GM18498 (cell line): Measurements from ENCODE around the gene BCKDHA.

Experiments
- ATAC-seq: cut with Tn5 transposase; IDR thresholded peaks from one replicate; pipeline ENCODE4 v1.9.1; 2021; ENCODE audit warnings: mild to moderate bottlenecking, moderate library complexity; ENCODE audit not compliant: unreplicated experiment

BCKDHA gene

GRCh38 chr19:41397086-41398049, at the start of gene BCKDHA, which contains the start of gene EXOSC5:
Gene BCKDHA, plus strand, starts transcription at chr19:41397818. Its CDS starts 10 bp downstream, at chr19:41397828.
Gene EXOSC5, minus strand, starts transcription at chr19:41397359. Its CDS starts 31 bp downstream, at chr19:41397328.
- ATAC-seq, result peak; percentile 91

GRCh38 chr19:41350735-41351338, 46.8 kb upstream of the BCKDHA start:
- ATAC-seq, result peak; percentile 2

- peak; percentile 48 for ATAC-seq
These were observed 46.0 kb upstream of the BCKDHA start for GRCh38 chr19:41351339-41352245.

DNA sequence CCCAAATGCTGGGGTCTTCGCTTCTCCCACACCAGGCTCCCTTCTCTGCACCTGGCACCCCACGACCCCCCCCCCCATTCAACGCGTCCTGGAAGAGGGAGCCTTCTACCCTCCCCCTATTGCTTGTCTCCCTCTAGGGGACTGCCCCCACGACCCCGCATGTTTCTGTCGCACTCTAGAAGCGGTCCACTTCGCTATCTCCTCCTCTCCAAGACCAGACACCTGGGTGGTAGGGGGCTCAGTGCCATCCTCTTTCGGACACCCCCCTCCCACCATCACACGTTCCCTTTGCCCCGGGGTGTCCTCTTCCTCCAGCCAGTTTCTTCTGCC, 45.4 kb upstream of the BCKDHA start:
- no peak for ATAC-seq

DNA sequence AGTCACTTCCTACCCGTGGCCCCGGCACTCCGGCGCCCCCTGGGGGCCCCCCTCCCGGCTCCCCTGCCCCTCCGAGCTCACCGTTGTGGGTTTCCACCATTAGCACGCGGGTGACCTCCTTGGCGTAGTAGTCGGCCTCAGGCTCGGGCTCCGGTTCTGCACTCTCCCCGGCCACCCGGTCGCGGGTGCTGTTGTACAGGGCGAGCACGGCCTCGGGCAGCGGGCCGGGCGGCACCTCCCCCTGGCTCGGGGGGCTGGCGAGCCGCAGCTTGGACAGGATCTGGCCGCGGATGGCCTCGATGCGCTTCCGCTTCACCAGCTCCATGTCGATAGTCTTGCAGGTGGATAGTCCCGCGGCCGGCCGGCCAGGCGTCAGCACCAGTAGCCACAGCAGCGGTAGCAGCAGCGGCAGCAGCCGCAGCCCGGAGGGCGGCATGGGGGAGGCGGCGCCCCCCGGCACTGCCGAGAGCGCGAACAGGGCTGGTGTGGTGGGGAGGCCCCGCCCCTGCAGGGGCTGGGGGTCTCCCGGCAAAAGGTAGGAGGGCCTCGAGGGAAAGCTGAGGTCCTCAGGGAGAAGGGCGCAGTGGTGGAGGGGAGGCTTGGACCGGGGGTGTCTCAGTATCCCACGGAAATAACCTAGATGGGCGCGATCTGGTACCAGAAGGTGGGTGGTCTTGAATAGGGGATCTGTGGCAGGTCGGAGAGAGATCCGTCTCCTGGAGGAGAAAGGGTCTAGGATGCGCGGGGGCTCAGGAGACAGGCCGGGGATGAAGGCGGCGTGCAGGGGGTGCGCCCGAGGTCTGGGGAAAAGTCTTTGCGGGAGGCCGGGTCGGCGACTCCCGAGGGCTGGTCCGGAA, 44.8 kb upstream of the BCKDHA start:
- ATAC-seq, result no peak

- peak; percentile 49 for ATAC-seq
These were observed 43.9 kb upstream of the BCKDHA start, which contains the start of gene TGFB1 for GRCh38 chr19:41353466-41354342. Gene TGFB1, minus strand, starts transcription at chr19:41353922. Its CDS starts 878 bp downstream, at chr19:41353044.

DNA sequence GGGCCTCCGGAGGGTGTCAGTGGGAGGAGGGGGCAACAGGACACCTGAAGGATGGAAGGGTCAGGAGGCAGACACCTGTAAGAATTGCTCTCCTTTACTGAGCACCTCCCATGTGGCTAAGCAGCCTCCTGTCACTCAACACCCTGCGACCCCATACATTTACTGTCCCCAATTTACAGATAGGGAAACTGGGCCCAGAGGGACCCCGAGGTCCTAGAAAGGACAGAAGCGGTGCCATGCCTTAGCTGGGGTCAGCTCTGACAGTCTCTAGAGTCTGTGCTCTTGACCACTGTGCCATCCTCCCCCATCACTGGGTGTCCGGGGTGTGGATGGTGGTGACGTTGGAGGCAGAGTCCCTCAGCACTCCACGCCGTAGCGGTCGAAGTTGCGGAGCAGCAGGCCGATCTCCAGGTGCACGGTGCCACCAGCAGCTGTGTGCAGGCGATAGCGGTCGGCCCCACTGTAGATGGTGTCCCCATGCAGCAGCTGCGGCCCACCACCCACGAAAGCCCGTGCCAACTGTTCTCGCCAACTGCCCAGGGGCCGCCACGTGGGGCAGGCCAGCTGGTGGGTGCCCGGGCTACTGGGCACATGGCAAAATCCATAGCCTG, 43.2 kb upstream of the BCKDHA start:
- ATAC-seq, result no peak

DNA sequence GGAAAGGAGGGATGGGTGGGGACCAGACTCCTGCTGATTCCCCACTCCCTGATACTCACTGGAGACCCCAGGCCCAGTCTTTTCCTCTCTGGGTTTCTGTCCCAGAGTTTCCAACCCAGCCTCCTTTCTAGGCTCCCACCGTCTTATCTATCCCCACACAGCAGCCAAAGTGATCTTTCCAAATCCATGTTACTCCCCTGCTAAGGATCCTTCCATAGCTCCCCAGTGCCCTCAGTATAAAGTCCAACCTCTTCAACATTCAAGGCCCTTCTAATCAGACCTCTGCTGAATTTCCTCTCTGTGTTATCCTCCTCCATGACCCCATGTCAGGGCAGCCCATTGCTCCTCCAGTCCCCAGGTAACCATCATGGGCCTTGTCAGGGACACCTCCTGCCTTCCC, 42.6 kb upstream of the BCKDHA start:
- no peak for ATAC-seq

- no peak for ATAC-seq
These were observed 41.8 kb upstream of the BCKDHA start for GRCh38 chr19:41355802-41356201.

- no peak for ATAC-seq
These were observed 40.5 kb upstream of the BCKDHA start for GRCh38 chr19:41356984-41357739.

- no peak for ATAC-seq
These were observed 39.9 kb upstream of the BCKDHA start for GRCh38 chr19:41357746-41358145.

DNA sequence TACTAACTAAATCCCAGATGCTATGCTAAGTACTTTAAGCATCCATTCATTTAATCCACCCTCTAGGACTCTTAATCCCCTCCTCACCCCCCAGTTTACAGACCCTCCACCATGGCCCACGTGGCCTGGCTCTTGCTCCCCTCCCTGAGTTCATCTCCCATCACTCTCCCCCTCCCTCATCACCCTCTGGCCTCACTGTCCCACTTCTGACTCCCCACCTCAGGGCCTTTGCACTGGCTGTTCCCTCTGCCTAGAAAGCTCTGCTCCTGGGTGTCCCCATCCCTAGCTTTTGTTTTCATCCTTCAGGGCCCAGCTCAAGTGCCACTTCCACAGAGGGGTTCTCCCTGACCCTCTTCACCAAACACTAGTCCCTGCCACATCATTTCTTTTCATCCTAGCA, 37.9 kb upstream of the BCKDHA start:
- no peak for ATAC-seq

- no peak for ATAC-seq
These were observed 35.3 kb upstream of the BCKDHA start for GRCh38 chr19:41362143-41362847.

- ATAC-seq, result no peak
These were observed 34.3 kb upstream of the BCKDHA start for GRCh38 chr19:41363371-41363752.

GRCh38 chr19:41363753-41364523, 33.7 kb upstream of the BCKDHA start, which contains the start of gene B9D2:
Gene B9D2, minus strand, starts transcription at chr19:41364149. Its CDS starts 630 bp downstream, at chr19:41363519.
- ATAC-seq, result peak; percentile 90
